Panc1 (cell line): Measurements from ENCODE around the gene ATP7B. TPM values are rescaled to one million over a fixed set of nuclear protein-coding genes. Genes with fewer than 3 reads are reported as not detected.
"Not testable (repeated sequence)": the region's sequence is repeated elsewhere in the genome, so short reads cannot be mapped to it uniquely, and the experiment has no call there.

Experiments used
- ATAC-seq: fragments of 200-7000 bp; cut with Tn5 transposase; 2 replicates; pipeline ENCODE4 v1.9.1; 2020; ENCODE audit warnings: mild to moderate bottlenecking, moderate library complexity
- BruUV-seq: library from RNA; stranded (reverse); fragments of 400-500 nt; replicated peaks from 2 replicates; lab custom pipeline; 2021; lab: Mats Ljungman, UMichigan
- CTCF ChIA-PET: fragments of 300-600 bp; sonication (Branson Sonifier 250); formaldehyde crosslinking; loops from one replicate; lab custom pipeline; 2022; ENCODE audit warnings: antibody characterized with exemption; lab: Charles Lee
- POLR2A ChIA-PET: fragments of 300-600 bp; sonication (Branson Sonifier 250); formaldehyde crosslinking; loops from one replicate; lab custom pipeline; 2022; ENCODE audit warnings: antibody characterized with exemption; lab: Charles Lee
- DNase-seq: peaks from one replicate; pipeline ENCODE4 v3.0.0-alpha.2; 2010; ENCODE audit warnings: low read depth, low spot score
- H3K27ac ChIP-seq: 2 replicates; pipeline ENCODE4 v1.5.1; 2011; ENCODE audit warnings: mild to moderate bottlenecking, low read length, inconsistent platforms
- H3K27me3 ChIP-seq: fragments of 200-500 bp; sonication (Bioruptor generic); 2 replicates; pipeline ENCODE4 v1.6.0; 2014; ENCODE audit warnings: low read length, inconsistent platforms; ENCODE audit not compliant: control insufficient read depth, insufficient read depth
- H3K36me3 ChIP-seq: fragments of 200-500 bp; sonication (Bioruptor generic); 2 replicates; pipeline ENCODE4 v1.5.1; 2014; ENCODE audit warnings: inconsistent platforms, mild to moderate bottlenecking, low read length, moderate library complexity; ENCODE audit not compliant: control insufficient read depth, insufficient read depth
- H3K4me1 ChIP-seq: 2 replicates; pipeline ENCODE4 v1.5.1; 2011; ENCODE audit warnings: inconsistent platforms, mild to moderate bottlenecking, low read length, moderate library complexity; ENCODE audit not compliant: control insufficient read depth, insufficient read depth
- H3K4me3 ChIP-seq, 2 experiments: 2 replicates each; pipeline ENCODE4 v1.5.1; 2011 to 2012; ENCODE audit warnings: low read depth in 2 of 2, low read length in 2 of 2, mild to moderate bottlenecking in 2 of 2, inconsistent platforms in 1 of 2, moderate library complexity in 1 of 2
- H3K9me3 ChIP-seq: fragments of 200-500 bp; sonication (Bioruptor generic); 2 replicates; pipeline ENCODE4 v1.5.1; 2014; ENCODE audit warnings: low read depth, mild to moderate bottlenecking, inconsistent platforms, low read length, moderate library complexity; ENCODE audit not compliant: control insufficient read depth, insufficient read depth
- CTCF ChIP-seq: fragments of 450-650 bp; IDR thresholded peaks from 2 replicates; pipeline ENCODE4 v1.5.1; 2017; ENCODE audit warnings: mild to moderate bottlenecking
- POLR2AphosphoS5 ChIP-seq: IDR thresholded peaks from 2 replicates; pipeline ENCODE4 v1.6.1; 2012; ENCODE audit warnings: mild to moderate bottlenecking, low read depth, low read length, moderate library complexity
- REST ChIP-seq, 2 experiments: IDR thresholded peaks; 2 replicates each; pipeline ENCODE4 v1.6.1; 2011 to 2012; ENCODE audit warnings: low read depth in 2 of 2, control low read depth in 1 of 2, low read length in 1 of 2, mild to moderate bottlenecking in 1 of 2, moderate library complexity in 1 of 2; ENCODE audit not compliant: insufficient read depth in 1 of 2
- SIN3A ChIP-seq: IDR thresholded peaks from 2 replicates; pipeline ENCODE4 v1.6.1; 2012; ENCODE audit warnings: low read depth, mild to moderate bottlenecking, low read length, moderate library complexity, borderline replicate concordance; ENCODE audit not compliant: insufficient read depth
- TCF7L2 ChIP-seq: IDR thresholded peaks from 2 replicates; pipeline ENCODE4 v1.6.1; 2011; ENCODE audit warnings: mild to moderate bottlenecking, low read depth, low read length, inconsistent platforms
- in situ Hi-C: cut with HindIII; loops from 2 replicates; pipeline ENCODE4 v1.10.0; 2016; ENCODE audit warnings: low sequenced_read_pairs, low pct_unique_long_range_greater_than_20kb
- intact Hi-C: fragments of 100-400 bp; cut with micrococcal nuclease; formaldehyde crosslinking; loops from one replicate; pipeline ENCODE4 v1.10.0; 2022; ENCODE audit not compliant: unreplicated experiment
- total RNA-seq: library from RNA; stranded (reverse); gene quantifications from one replicate; pipeline ENCODE4 v1.2.1, GENCODE V29; 2021; ENCODE audit not compliant: unreplicated experiment

Gene ATP7B
- total RNA-seq, 1 experiment from 2014 or later, result 19.6 TPM

GRCh38 chr13:52033039-52033438 is 21.8 kb upstream of the ATP7B start:
- DNase-seq (no peak), ATAC-seq (no peak)
- Histone ChIP-seq H3K36me3 (no peaks in the 10 kb centered on the region), H3K4me1 (no peaks in the 10 kb centered on the region), H3K27me3 (no peaks in the 10 kb centered on the region), H3K27ac (no peak overlapping the region), H3K9me3 (no peaks in the 10 kb centered on the region), H3K4me3 (no peak overlapping the region)
- TF ChIP-seq SIN3A, result no peak
- intact Hi-C loops, result no loop called here
- in situ Hi-C loops, result no loop called here
- POLR2A ChIA-PET, result no interaction called here
- BruUV-seq, result no TSS peak
- CTCF ChIA-PET, result no interaction called here

GRCh38 chr13:52030401-52030800 is 19.2 kb upstream of the ATP7B start:
- BruUV-seq, CTCF ChIA-PET, intact Hi-C loops, DNase-seq, H3K36me3 ChIP-seq, H3K27ac ChIP-seq, POLR2A ChIA-PET, H3K27me3 ChIP-seq, H3K9me3 ChIP-seq, ATAC-seq, in situ Hi-C loops, H3K4me1 ChIP-seq, H3K4me3 ChIP-seq: not testable (repeated sequence)

- no peak overlapping the region for H3K4me3 ChIP-seq
- DNase-seq (no peak), ATAC-seq (no peak)
- TF ChIP-seq TCF7L2 (no peak), POLR2AphosphoS5 (no peak), SIN3A (no peak), CTCF (no peak), REST (IDR thresholded peaks at IDR 0.05; ENCODE audit: insufficient read depth in 1 of 2, low read depth in 2 of 2, low read length in 1 of 2) (no peak)
- ChIA-PET CTCF (no interaction called here), POLR2A (no interaction called here)
- no peaks in the 10 kb centered on the region for H3K9me3 ChIP-seq
- peaks cover 3% of the 10 kb centered on the region; the same call in 1 of the 2 replicates for H3K36me3 ChIP-seq
- H3K27ac ChIP-seq, result no peak overlapping the region
- no peaks in the 10 kb centered on the region for H3K27me3 ChIP-seq
- intact Hi-C loops (no loop called here), in situ Hi-C loops (no loop called here)
- no peaks in the 10 kb centered on the region for H3K4me1 ChIP-seq
- TSS peak; percentile 44 for BruUV-seq
Observed at GRCh38 chr13:52029569-52029968, 18.3 kb upstream of the ATP7B start.
